ENCODE measurements around the gene CC2D1A.
A peak's percentile ranks its signal among the peaks of the same experiment; 100 is the strongest.

CC2D1A gene

GRCh38 chr19:13906910-13907309 is 909 bp downstream of the CC2D1A start:
- Histone ChIP-seq H3K36me3 (ENCODE audit: control insufficient read depth, low read length) (peaks cover 13% of the 10 kb centered on the region), H4K20me1 (ENCODE audit: control insufficient read depth, insufficient read depth, low read depth, low read length) (no peaks in the 10 kb centered on the region), H3K9me2 (replicated peaks; ENCODE audit: control insufficient read depth, low read length) (no peaks in the 10 kb centered on the region), H3K4me3 (ENCODE audit: low read length) (peak overlapping the region; percentile 78), H3K4me1 (ENCODE audit: control insufficient read depth, low read length) (peaks cover 27% of the 10 kb centered on the region), H3K27me3 (ENCODE audit: control insufficient read depth, low read length) (no peaks in the 10 kb centered on the region), H3F3A (ENCODE audit: control insufficient read depth, insufficient read depth) (no peaks in the 10 kb centered on the region), H3K9me3 (ENCODE audit: control insufficient read depth, insufficient read depth, low read length) (no peaks in the 10 kb centered on the region), H3K4me2 (ENCODE audit: low read length) (peak overlapping the region; percentile 80), H3K79me2 (ENCODE audit: control insufficient read depth, low read length) (peaks cover 17% of the 10 kb centered on the region), H3K27ac (ENCODE audit: low read depth, low read length) (no peak overlapping the region)
- TF ChIP-seq CTCF (IDR thresholded peaks at IDR 0.05; ENCODE audit: low read depth, low read length, poor library complexity, severe bottlenecking) (no peak), EZH2phosphoT487 (IDR thresholded peaks at IDR 0.05; ENCODE audit: borderline replicate concordance, low read length) (no peak)

GRCh38 chr19:13908674-13909073 is 2.7 kb downstream of the CC2D1A start:
- TF ChIP-seq EZH2phosphoT487 (IDR thresholded peaks at IDR 0.05; ENCODE audit: borderline replicate concordance, low read length) (no peak), CTCF (IDR thresholded peaks at IDR 0.05; ENCODE audit: low read depth, low read length, poor library complexity, severe bottlenecking) (no peak)
- Histone ChIP-seq H3K4me2 (ENCODE audit: low read length) (no peak overlapping the region), H3F3A (ENCODE audit: control insufficient read depth, insufficient read depth) (no peaks in the 10 kb centered on the region), H3K9me2 (replicated peaks; ENCODE audit: control insufficient read depth, low read length) (no peaks in the 10 kb centered on the region), H3K79me2 (ENCODE audit: control insufficient read depth, low read length) (peaks cover 17% of the 10 kb centered on the region), H3K27me3 (ENCODE audit: control insufficient read depth, low read length) (no peaks in the 10 kb centered on the region), H3K4me1 (ENCODE audit: control insufficient read depth, low read length) (peaks cover 18% of the 10 kb centered on the region), H4K20me1 (ENCODE audit: control insufficient read depth, insufficient read depth, low read depth, low read length) (no peaks in the 10 kb centered on the region), H3K36me3 (ENCODE audit: control insufficient read depth, low read length) (peaks cover 29% of the 10 kb centered on the region), H3K27ac (ENCODE audit: low read depth, low read length) (no peak overlapping the region), H3K9me3 (ENCODE audit: control insufficient read depth, insufficient read depth, low read length) (no peaks in the 10 kb centered on the region), H3K4me3 (ENCODE audit: low read length) (no peak overlapping the region)

GRCh38 chr19:13909430-13909829 is 3.4 kb downstream of the CC2D1A start:
- H3K4me3 ChIP-seq (ENCODE audit: low read length), result no peak overlapping the region
- H3K27ac ChIP-seq (ENCODE audit: low read depth, low read length), result no peak overlapping the region
- peaks cover 16% of the 10 kb centered on the region for H3K4me1 ChIP-seq (ENCODE audit: control insufficient read depth, low read length)
- no peak for TF ChIP-seq EZH2phosphoT487 (IDR thresholded peaks at IDR 0.05; ENCODE audit: borderline replicate concordance, low read length)
- no peak for TF ChIP-seq CTCF (IDR thresholded peaks at IDR 0.05; ENCODE audit: low read depth, low read length, poor library complexity, severe bottlenecking)
- no peaks in the 10 kb centered on the region for H3K9me2 ChIP-seq (replicated peaks; ENCODE audit: control insufficient read depth, low read length)
- peaks cover 17% of the 10 kb centered on the region for H3K79me2 ChIP-seq (ENCODE audit: control insufficient read depth, low read length)
- peaks cover 29% of the 10 kb centered on the region for H3K36me3 ChIP-seq (ENCODE audit: control insufficient read depth, low read length)
- no peak overlapping the region for H3K4me2 ChIP-seq (ENCODE audit: low read length)
- H3K9me3 ChIP-seq (ENCODE audit: control insufficient read depth, insufficient read depth, low read length), result no peaks in the 10 kb centered on the region
- H3K27me3 ChIP-seq (ENCODE audit: control insufficient read depth, low read length), result no peaks in the 10 kb centered on the region
- H3F3A ChIP-seq (ENCODE audit: control insufficient read depth, insufficient read depth), result no peaks in the 10 kb centered on the region
- H4K20me1 ChIP-seq (ENCODE audit: control insufficient read depth, insufficient read depth, low read depth, low read length), result no peaks in the 10 kb centered on the region

GRCh38 chr19:13913352-13913751 is 7.4 kb downstream of the CC2D1A start:
- TF ChIP-seq CTCF (IDR thresholded peaks at IDR 0.05; ENCODE audit: low read depth, low read length, poor library complexity, severe bottlenecking) (no peak), EZH2phosphoT487 (IDR thresholded peaks at IDR 0.05; ENCODE audit: borderline replicate concordance, low read length) (no peak)
- Histone ChIP-seq H3K4me3 (ENCODE audit: low read length) (no peak overlapping the region), H3K4me2 (ENCODE audit: low read length) (no peak overlapping the region), H3K79me2 (ENCODE audit: control insufficient read depth, low read length) (no peaks in the 10 kb centered on the region), H3K9me3 (ENCODE audit: control insufficient read depth, insufficient read depth, low read length) (no peaks in the 10 kb centered on the region), H3K9me2 (replicated peaks; ENCODE audit: control insufficient read depth, low read length) (no peaks in the 10 kb centered on the region), H3K27me3 (ENCODE audit: control insufficient read depth, low read length) (no peaks in the 10 kb centered on the region), H3K4me1 (ENCODE audit: control insufficient read depth, low read length) (no peaks in the 10 kb centered on the region), H3K36me3 (ENCODE audit: control insufficient read depth, low read length) (peaks cover 54% of the 10 kb centered on the region), H3K27ac (ENCODE audit: low read depth, low read length) (no peak overlapping the region), H4K20me1 (ENCODE audit: control insufficient read depth, insufficient read depth, low read depth, low read length) (no peaks in the 10 kb centered on the region), H3F3A (ENCODE audit: control insufficient read depth, insufficient read depth) (no peaks in the 10 kb centered on the region)

All from DOHH2 (cell line).